Thyroid gland (tissue), 4 donors: ENCODE data around the gene OVOL2.

ENCODE experiments used
- CTCF ChIP-seq, 6 experiments: fragments of 200-600 bp in 3 of 6; fragments of 450-650 bp in 3 of 6; sonication (generic) in 3 of 6; IDR thresholded peaks; one replicate each; pipeline ENCODE4 v1.5.1; 2016 to 2019; ENCODE audit warnings: antibody characterized with exemption in 6 of 6, mild to moderate bottlenecking in 2 of 6, inconsistent platforms in 1 of 6, moderate library complexity in 1 of 6
- POLR2A ChIP-seq, 2 donors: fragments of 450-650 bp; IDR thresholded peaks; one replicate each; pipeline ENCODE4 v1.6.1; 2017; ENCODE audit warnings: antibody characterized with exemption in 2 of 2, mild to moderate bottlenecking in 2 of 2, moderate library complexity in 1 of 2

DNA sequence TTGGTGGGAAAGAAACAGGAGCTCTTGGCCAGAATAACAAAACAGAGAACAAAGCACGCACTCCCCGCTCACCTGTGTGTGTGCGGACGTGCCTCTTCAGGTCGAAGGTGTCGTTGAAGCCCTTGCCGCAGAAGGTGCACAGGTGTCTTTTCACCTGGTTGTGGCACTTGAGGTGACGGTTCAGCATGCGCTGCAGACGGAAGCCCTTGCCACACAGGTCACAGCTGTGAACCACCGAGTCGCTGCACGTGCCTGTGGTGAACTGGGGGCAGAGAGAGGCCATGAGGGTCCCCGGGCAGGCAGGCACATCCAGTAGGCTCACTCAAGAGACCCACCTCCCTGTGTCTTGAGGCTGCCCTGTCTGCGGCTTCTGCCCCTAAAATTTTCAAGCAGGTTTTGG, 16.3 kb downstream of the OVOL2 start:
- TF ChIP-seq CTCF (IDR thresholded peaks at IDR 0.05) (no peak), POLR2A (IDR thresholded peaks at IDR 0.05) (no peak)
